GM12865 (cell line): ENCODE measurements around the gene SFI1.
"Not testable (repeated sequence)": the region's sequence is repeated elsewhere in the genome, so short reads cannot be mapped to it uniquely, and the experiment has no call there.

Experiments used
- DNase-seq: peaks from one replicate; pipeline ENCODE4 v3.0.0; 2010; ENCODE audit warnings: low read depth
- H3K4me3 ChIP-seq: 2 replicates; pipeline ENCODE4 v1.5.1; 2011; ENCODE audit warnings: mild to moderate bottlenecking, low read depth, low read length, control low read depth
- TF ChIP-seq, protein P1 (sequence below): IDR thresholded peaks from 2 replicates; pipeline ENCODE4 v1.5.1; 2011; ENCODE audit warnings: low read length, control low read depth, low read depth, inconsistent platforms; ENCODE audit not compliant: insufficient read depth; ENCODE audit errors: missing control alignments

The SFI1 gene

DNA sequence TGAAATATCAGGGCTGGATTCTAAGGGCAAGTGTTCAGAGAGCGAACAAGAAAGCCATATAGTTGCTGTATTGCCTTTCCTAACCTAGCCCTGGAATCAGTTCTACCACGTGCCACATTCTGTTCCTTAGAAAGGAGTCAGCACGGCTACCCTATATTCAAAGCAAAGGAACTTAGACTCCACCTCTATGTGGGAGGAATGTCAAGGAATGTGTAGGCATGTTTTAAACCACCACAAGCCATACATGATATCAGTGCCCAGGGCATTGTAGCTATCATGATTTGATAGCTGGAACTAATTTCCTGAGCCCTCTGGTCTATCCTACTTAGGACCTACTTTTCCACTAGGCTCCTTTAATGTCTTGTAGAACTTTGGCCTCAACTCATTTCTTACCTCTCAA lies 4.2 kb upstream of the SFI1 start:
- TF ChIP-seq, protein P1, sequence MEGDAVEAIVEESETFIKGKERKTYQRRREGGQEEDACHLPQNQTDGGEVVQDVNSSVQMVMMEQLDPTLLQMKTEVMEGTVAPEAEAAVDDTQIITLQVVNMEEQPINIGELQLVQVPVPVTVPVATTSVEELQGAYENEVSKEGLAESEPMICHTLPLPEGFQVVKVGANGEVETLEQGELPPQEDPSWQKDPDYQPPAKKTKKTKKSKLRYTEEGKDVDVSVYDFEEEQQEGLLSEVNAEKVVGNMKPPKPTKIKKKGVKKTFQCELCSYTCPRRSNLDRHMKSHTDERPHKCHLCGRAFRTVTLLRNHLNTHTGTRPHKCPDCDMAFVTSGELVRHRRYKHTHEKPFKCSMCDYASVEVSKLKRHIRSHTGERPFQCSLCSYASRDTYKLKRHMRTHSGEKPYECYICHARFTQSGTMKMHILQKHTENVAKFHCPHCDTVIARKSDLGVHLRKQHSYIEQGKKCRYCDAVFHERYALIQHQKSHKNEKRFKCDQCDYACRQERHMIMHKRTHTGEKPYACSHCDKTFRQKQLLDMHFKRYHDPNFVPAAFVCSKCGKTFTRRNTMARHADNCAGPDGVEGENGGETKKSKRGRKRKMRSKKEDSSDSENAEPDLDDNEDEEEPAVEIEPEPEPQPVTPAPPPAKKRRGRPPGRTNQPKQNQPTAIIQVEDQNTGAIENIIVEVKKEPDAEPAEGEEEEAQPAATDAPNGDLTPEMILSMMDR: no peak
- no peak for DNase-seq
- H3K4me3 ChIP-seq: no peak overlapping the region

DNA sequence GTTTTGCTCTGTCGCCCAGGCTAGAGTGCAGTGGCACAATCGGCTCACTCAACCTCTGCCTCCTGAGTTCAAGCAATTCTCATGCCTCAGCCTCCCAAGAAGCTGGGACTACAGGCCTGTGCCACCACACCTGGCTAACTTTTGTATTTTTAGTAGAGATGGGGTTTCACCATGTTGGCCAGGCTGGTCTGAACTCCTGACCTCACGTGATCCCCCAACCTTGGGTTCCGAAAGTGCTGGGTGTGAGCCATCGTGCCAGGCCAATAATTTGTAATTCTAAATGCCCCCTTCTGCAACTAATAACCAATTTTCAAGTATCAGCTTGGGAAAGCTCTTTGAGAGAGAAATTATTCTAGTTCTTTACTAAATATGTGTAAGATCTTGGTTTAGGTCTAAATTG lies 3.0 kb upstream of the SFI1 start:
- DNase-seq: peak; percentile 42
- H3K4me3 ChIP-seq: not testable (repeated sequence)

DNA sequence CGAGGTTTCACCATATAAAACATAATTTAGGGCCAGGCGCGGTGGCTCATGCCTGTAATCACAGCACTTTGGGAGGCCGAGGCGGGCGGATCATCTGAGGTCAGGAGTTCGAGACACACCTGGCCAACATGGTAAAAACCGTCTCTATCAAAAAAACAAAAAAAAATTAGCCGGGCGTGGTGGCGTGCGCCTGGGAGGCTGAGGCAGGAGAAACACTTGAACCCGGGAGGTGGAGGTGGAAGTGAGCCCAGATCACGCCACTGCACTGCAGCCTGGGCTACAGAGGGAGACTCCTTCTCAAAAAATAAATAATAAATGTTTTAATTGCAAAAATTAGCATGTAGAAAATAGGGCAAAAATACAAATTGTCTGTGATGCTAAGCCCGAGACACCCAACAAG lies 993 bp upstream of the SFI1 start:
- H3K4me3 ChIP-seq: peak overlapping the region; percentile 95
- TF ChIP-seq, protein P1: no peak
- DNase-seq: peak; percentile 15

DNA sequence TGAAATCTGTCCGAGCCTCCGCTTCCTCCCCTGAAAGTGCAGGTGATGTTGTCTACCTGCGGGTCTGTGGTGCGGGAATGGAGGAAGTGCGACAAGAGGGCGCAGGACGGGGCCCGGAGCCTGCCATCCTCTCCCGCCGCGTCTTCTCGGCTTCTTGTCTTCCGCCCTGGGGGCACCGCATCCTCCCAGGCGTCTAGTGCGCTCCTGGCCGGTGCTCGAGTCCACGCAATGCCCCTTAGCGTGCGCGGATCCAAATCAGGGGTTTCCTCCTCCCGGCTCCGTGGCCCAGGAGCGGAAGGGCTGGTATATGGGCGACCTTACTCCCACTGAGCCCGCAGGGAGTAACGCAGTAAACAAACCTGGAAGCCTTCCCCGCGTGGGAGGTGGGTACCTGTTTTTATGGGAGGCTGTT lies 405 bp downstream of the SFI1 start:
- DNase-seq: no peak
- TF ChIP-seq, protein P1: no peak
- H3K4me3 ChIP-seq: peak overlapping the region; percentile 95

DNA sequence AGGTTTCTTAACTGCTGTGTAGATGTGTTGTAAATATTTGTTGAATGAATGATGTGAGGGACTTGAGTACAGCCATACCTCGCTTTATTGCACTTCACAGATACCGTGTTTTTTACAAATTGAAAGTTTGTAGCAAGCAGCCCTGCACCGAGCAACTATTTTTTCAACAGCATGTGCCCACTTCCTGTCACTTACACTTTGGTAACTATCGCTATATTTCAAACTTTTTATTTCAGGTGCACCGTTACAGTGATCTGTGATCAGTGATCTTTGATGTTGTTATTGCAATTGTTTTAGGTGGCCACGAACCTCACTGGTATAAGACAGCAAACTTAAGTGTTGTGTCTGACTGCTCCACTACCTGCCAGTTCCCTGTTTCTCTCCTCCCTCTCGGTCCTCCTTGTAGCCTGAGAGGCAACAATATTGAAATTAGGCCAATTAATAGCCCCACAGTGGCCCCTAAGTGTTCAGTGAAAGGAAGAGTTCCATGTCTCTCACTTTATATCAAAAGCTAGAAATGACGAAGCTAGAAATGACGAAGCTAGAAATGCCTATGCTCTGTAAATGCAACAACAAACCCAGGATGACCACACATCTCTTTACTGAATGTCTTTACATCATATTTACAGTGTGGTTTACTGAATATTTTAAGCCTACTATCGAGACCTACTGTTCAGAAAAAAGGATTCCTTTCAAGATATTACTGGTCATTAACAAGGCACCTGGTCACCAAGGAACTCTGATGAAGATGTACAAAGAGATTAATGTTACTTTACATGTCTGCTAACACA lies 1.0 kb downstream of the SFI1 start:
- TF ChIP-seq, protein P1: no peak
- peak; percentile 52 for DNase-seq

DNA sequence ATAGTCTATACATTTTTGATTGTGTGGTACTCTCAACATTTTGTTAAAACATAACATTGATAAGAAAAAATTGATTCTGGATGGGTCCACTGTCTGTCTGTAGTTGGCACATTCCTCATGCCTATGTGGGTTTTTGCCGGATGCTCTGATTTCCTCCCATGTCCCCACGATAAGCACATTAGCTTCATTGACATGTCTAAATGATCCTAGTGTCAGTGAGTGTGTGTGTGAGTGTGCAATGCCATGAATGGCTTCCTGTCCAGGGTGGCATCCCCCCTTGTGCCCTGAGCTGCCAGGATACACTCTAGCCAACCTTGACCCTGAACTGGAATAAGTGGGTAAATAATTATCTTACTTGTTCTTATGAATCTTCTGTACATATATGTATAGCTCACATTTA lies 5.4 kb downstream of the SFI1 start:
- H3K4me3 ChIP-seq: no peak overlapping the region
- no peak for DNase-seq
- TF ChIP-seq, protein P1: no peak

More for the DNA sequence above, 1.0 kb downstream of the SFI1 start:
- peak overlapping the region; percentile 95 for H3K4me3 ChIP-seq

DNA sequence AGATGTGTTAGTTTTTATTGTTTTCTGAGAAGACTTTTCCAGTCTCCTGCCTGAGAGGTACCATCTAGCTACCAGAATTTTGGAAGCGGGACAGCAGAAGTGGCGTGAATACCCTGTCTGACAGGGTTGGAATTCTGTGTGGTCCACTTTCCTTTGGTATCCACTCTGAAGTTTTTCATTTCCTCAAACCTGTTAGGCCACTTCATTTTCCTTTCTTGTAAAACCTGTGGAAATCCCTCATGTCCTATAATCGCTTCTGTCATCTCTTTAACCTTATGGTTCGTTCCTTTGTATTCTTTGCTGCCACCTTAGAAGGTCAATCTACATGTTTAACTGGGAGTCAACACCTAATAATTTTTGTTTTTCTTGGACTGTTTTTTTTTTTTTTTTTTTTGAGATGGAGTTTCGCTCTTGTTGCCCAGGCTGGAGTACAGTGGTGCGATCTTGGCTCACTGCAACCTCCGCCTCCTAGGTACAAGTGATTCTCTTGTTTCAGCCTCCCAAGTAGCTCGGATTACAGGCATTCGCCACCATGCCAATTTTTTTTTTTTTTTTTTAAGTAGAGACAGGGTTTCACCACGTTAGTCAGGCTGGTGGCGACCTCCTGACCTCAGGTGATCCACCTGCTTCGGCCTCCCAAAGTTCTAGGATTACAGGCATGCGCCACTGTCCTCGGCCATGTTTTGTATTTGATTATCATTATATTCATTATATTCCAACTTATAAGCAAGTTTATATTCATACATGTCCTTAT lies 7.1 kb downstream of the SFI1 start:
- TF ChIP-seq, protein P1: no peak

More for the DNA sequence above, 7.1 kb downstream of the SFI1 start:
- H3K4me3 ChIP-seq: no peak overlapping the region
- DNase-seq: no peak
